SK-N-SH (cell line): ENCODE measurements around the gene PRDM8.

Experiments
- CHD2 ChIP-seq: fragments of 150-350 bp; IDR thresholded peaks from 2 replicates; pipeline ENCODE4 v1.6.1; 2018; ENCODE audit warnings: low read length; ENCODE audit not compliant: partially characterized antibody
- FOXM1 ChIP-seq: IDR thresholded peaks from 2 replicates; pipeline ENCODE4 v1.4.0; 2012; ENCODE audit warnings: low read depth, mild to moderate bottlenecking
- RFX5 ChIP-seq: IDR thresholded peaks from 2 replicates; pipeline ENCODE4 v1.6.1; 2012; ENCODE audit warnings: mild to moderate bottlenecking, improper control_type of control experiment, low read length
- SIN3A ChIP-seq: IDR thresholded peaks from 2 replicates; pipeline ENCODE4 v1.6.1; 2012; ENCODE audit warnings: low read depth, mild to moderate bottlenecking, low read length, moderate library complexity, borderline replicate concordance
- TAF1 ChIP-seq: IDR thresholded peaks from 2 replicates; pipeline ENCODE4 v1.6.1; 2012; ENCODE audit warnings: low read depth, mild to moderate bottlenecking, low read length, moderate library complexity, borderline replicate concordance
- TEAD4 ChIP-seq: IDR thresholded peaks from 2 replicates; pipeline ENCODE4 v1.4.0; 2012; ENCODE audit warnings: mild to moderate bottlenecking, borderline replicate concordance; ENCODE audit not compliant: insufficient read depth
- TF ChIP-seq, protein P1 (sequence below): fragments of 200-600 bp; sonication (generic); IDR thresholded peaks from 2 replicates; pipeline ENCODE4 v1.6.1; 2017; ENCODE audit warnings: antibody characterized with exemption, mild to moderate bottlenecking, moderate library complexity

DNA sequence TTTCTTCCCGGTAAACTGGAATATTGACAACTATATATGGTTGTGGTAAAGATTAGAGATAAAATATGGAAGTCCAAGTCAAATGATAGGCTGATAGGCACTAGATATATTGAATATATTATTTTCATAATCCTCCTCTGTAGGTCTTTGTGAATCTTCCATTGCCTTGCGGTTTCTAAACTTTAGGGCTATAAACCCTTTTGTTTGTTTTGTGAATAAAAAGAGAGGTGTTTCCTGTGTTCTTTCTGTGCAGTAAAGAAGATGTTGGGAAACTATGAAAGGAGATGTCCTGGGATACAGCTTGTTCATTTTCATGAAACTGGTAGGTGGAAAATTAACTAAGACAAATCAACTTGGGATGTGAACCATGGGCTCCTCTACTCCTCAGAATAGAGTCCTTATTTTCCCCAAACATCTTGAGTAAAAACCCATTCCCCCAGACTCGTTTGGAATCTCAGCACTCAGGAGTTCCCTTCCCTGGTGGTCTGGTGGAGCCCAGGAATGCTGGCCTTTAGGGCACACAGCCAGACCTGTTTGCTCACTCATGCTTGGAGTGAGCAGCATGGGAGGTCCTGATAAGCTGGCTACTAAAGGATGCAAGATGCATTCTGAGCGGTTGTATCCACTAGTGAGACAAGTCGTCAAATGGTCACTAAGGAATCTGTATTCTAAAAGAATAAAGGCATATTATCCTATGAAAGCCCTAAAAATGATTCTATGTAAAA is 22.2 kb downstream of the PRDM8 start:
- no peak for TF ChIP-seq CHD2
- TF ChIP-seq TEAD4: no peak
- TF ChIP-seq, protein P1, sequence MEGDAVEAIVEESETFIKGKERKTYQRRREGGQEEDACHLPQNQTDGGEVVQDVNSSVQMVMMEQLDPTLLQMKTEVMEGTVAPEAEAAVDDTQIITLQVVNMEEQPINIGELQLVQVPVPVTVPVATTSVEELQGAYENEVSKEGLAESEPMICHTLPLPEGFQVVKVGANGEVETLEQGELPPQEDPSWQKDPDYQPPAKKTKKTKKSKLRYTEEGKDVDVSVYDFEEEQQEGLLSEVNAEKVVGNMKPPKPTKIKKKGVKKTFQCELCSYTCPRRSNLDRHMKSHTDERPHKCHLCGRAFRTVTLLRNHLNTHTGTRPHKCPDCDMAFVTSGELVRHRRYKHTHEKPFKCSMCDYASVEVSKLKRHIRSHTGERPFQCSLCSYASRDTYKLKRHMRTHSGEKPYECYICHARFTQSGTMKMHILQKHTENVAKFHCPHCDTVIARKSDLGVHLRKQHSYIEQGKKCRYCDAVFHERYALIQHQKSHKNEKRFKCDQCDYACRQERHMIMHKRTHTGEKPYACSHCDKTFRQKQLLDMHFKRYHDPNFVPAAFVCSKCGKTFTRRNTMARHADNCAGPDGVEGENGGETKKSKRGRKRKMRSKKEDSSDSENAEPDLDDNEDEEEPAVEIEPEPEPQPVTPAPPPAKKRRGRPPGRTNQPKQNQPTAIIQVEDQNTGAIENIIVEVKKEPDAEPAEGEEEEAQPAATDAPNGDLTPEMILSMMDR: no peak
- TF ChIP-seq RFX5: no peak
- no peak for TF ChIP-seq FOXM1
- no peak for TF ChIP-seq TAF1
- TF ChIP-seq SIN3A: no peak
